ENCODE measurements around the gene DIO2. TPM values are rescaled to one million over a fixed set of nuclear protein-coding genes. Genes with fewer than 3 reads are reported as not detected.

The DIO2 gene
- total RNA-seq, 1 donor from 2014 or later, result 0.56 TPM

DNA sequence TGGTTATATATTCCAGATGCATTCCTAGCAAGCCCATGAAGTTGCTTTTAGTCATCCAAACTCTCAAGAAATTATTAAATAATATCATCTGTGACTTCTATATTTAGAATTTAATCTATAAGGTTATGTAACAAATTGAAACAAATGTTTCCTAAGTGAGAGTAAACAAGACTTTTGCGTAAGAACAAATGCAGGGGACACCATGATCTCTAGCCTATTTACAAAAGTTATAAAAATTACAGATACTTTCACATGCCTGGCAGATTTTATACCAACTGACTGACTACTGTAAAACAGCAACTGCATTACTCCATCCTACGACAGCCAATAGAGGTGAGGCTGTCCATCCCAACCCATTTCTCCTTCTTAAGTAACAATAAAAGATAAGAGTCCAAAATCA, 20.4 kb upstream of the DIO2 start:
- Mint-ChIP-seq H3K27ac (no peak overlapping the region), H3K36me3 (no peaks in the 10 kb centered on the region), H3K4me1 (no peaks in the 10 kb centered on the region), H3K27me3 (ENCODE audit: low read depth) (no peaks in the 10 kb centered on the region), H3K9me3 (peaks cover 55% of the 10 kb centered on the region), H3K4me3 (no peak overlapping the region)
- DNase-seq (ENCODE audit: low spot score in 2 of 2, unreplicated experiment in 2 of 2), result no peak
- TF ChIP-seq, protein P1, sequence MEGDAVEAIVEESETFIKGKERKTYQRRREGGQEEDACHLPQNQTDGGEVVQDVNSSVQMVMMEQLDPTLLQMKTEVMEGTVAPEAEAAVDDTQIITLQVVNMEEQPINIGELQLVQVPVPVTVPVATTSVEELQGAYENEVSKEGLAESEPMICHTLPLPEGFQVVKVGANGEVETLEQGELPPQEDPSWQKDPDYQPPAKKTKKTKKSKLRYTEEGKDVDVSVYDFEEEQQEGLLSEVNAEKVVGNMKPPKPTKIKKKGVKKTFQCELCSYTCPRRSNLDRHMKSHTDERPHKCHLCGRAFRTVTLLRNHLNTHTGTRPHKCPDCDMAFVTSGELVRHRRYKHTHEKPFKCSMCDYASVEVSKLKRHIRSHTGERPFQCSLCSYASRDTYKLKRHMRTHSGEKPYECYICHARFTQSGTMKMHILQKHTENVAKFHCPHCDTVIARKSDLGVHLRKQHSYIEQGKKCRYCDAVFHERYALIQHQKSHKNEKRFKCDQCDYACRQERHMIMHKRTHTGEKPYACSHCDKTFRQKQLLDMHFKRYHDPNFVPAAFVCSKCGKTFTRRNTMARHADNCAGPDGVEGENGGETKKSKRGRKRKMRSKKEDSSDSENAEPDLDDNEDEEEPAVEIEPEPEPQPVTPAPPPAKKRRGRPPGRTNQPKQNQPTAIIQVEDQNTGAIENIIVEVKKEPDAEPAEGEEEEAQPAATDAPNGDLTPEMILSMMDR (IDR thresholded peaks at IDR 0.05; ENCODE audit: unreplicated experiment), result no peak

DNA sequence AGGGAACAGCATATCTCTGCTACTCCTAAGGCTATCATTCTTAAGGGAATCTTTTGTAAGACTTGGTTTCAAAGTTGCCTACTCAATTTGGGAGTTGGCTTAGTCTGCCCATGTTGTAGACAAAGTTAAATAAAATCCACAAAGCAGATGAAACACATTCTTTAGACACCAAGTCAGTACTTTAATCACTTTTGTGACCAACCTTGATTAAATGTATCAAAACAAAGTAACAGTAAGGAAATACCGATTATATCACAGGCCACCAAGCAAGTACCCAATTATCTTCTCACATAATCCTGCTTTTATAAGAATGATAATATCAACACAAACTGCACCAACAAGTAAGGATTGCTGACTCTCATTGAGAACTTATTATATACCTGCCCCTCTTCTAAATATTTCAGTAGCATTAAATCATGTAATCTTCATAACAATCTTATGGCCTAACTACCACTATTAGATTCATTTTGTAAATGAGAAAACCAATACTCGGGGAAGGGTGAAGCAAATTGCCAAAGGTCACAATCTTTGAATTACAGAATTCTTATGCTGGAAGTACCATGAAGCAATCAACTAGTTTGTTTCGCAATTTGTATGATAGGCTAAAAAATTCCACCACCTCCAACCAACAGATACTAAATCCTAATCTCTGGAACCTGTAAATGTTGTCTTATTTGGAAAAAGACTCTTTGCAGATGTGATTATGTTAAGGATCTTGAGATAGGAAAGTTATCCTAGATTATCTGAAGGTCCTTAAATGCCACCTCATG, 12.6 kb upstream of the DIO2 start:
- H3K27me3 Mint-ChIP-seq (ENCODE audit: low read depth), result no peaks in the 10 kb centered on the region
- H3K4me3 Mint-ChIP-seq, result no peak overlapping the region
- TF ChIP-seq, protein P1 (IDR thresholded peaks at IDR 0.05; ENCODE audit: unreplicated experiment), result no peak
- peaks cover 21% of the 10 kb centered on the region for H3K9me3 Mint-ChIP-seq
- DNase-seq (ENCODE audit: low spot score in 2 of 2, unreplicated experiment in 2 of 2), result no peak
- no peak overlapping the region for H3K27ac Mint-ChIP-seq
- no peaks in the 10 kb centered on the region for H3K36me3 Mint-ChIP-seq
- no peaks in the 10 kb centered on the region for H3K4me1 Mint-ChIP-seq

DNA sequence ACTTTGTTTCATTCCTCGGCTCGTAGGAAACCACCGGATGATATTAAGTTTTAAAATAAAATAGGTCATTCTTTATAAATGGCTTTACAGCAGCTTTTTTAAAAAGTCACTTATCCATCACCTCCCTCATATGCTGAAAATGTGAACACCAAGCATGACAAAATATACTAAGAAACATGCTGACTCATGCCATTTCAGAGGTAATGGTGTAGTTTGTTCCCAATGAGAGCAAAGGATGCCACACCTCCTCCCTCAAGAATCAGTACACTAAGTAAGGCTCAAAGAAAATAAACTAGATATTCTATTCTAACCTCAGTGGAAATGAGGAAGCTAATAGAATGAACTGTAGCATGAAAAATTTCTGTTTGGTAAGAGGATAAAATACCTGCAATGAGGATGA, 5.5 kb upstream of the DIO2 start:
- Mint-ChIP-seq H3K4me3 (no peak overlapping the region), H3K36me3 (no peaks in the 10 kb centered on the region), H3K27me3 (ENCODE audit: low read depth) (peaks cover 2% of the 10 kb centered on the region), H3K27ac (no peak overlapping the region), H3K9me3 (no peaks in the 10 kb centered on the region), H3K4me1 (peaks cover 12% of the 10 kb centered on the region)
- TF ChIP-seq, protein P1 (IDR thresholded peaks at IDR 0.05; ENCODE audit: unreplicated experiment), result no peak
- no peak for DNase-seq (ENCODE audit: low spot score in 2 of 2, unreplicated experiment in 2 of 2)

DNA sequence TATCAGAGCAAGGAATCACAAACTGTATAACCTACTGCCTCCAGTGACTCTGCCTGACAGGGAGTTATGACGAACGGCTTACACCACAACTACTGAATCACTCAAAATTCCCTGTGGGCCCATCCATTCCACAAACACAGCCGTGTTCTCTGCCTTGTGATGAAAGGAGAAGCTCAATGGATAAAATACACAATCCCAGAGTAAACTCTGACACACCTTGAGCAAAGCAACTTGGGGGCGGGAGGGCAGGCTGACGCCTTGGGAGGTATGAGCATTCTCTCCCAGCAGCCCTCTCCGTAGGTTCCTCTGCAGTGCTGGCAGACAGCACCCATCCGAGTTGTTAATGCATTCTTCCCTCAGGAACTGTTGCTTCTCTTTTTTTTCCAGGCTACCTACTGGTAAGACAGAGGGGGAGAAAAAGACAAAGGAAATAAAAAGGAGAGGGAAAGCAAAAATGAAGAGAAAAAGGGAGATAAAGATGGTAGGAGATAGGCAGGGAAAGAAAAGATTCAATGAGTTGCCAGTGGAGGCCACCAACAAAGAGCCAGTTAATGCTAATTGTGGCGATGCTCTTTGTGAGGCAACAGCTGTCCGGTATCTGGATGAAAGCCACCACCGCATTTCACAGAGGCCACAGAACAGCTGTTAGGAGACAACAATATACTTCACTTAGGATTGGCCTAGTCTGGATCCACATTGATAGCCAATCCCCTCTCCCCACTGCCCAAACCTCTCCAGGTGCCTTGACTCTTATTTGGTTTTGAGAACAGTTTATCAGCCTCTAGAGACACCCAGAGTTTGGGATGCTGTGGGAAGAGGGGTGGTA, 4.7 kb upstream of the DIO2 start:
- no peaks in the 10 kb centered on the region for H3K36me3 Mint-ChIP-seq
- no peaks in the 10 kb centered on the region for H3K9me3 Mint-ChIP-seq
- TF ChIP-seq, protein P1 (IDR thresholded peaks at IDR 0.05; ENCODE audit: unreplicated experiment), result no peak
- DNase-seq (ENCODE audit: low spot score in 2 of 2, unreplicated experiment in 2 of 2), result no peak
- H3K27me3 Mint-ChIP-seq (ENCODE audit: low read depth), result peaks cover 4% of the 10 kb centered on the region
- H3K4me1 Mint-ChIP-seq, result peaks cover 14% of the 10 kb centered on the region
- H3K4me3 Mint-ChIP-seq, result no peak overlapping the region
- H3K27ac Mint-ChIP-seq, result no peak overlapping the region

DNA sequence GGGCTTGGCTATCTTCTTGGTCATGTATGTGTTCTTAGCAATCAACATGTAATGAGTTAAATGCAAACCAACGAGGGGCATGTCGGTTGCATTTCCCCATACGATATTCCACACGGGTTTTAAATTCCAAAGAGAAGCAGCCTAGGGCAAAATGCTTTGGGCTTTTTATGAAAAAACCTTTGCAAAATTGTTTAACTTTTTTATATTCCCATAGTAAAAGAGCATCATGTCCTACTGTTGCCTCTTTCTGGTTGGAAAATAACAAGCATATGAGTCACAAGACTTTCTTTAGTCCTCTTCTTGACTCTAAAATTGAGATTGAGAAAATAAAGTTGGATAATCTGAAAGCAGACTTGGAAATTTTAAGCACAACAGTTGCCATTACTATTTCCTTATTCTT, 3.8 kb upstream of the DIO2 start:
- Mint-ChIP-seq H3K9me3 (no peaks in the 10 kb centered on the region), H3K36me3 (no peaks in the 10 kb centered on the region)

More for the DNA sequence above, 3.8 kb upstream of the DIO2 start:
- no peak for DNase-seq (ENCODE audit: low spot score in 2 of 2, unreplicated experiment in 2 of 2)
- Mint-ChIP-seq H3K4me1 (peaks cover 14% of the 10 kb centered on the region), H3K27me3 (ENCODE audit: low read depth) (peaks cover 7% of the 10 kb centered on the region), H3K27ac (no peak overlapping the region), H3K4me3 (no peak overlapping the region)
- TF ChIP-seq, protein P1 (IDR thresholded peaks at IDR 0.05; ENCODE audit: unreplicated experiment), result no peak
